Endothelial cell of umbilical vein (primary cell): ENCODE measurements around the gene POLR3C. TPM values are rescaled to one million over a fixed set of nuclear protein-coding genes. Genes with fewer than 3 reads are reported as not detected.

ENCODE experiments used
- BruUV-seq: library from RNA; stranded (reverse); fragments of 400-500 nt; replicated peaks from 2 replicates; lab custom pipeline; 2021; lab: Mats Ljungman, UMichigan
- CTCF ChIA-PET: fragments of 300-600, 350-600 bp; sonication (Branson Sonifier 250); formaldehyde crosslinking; loops from one replicate; lab custom pipeline; 2021; ENCODE audit warnings: antibody characterized with exemption, inconsistent platforms; lab: Charles Lee
- POLR2A ChIA-PET: fragments of 300-600, 350-600 bp; sonication (Branson Sonifier 250); formaldehyde crosslinking; loops from one replicate; lab custom pipeline; 2021; ENCODE audit warnings: antibody characterized with exemption, inconsistent platforms; lab: Charles Lee
- DNase-seq: peaks from one replicate; pipeline ENCODE4 v3.0.0-alpha.2; 2011; ENCODE audit warnings: low read depth, low spot score
- FAIRE-seq: peaks from 2 replicates; lab custom pipeline; 2011; peaks lifted over from hg19 to GRCh38; lab: Jason Lieb, UNC
- H2AFZ ChIP-seq: 2 replicates; pipeline ENCODE4 v1.6.0; 2012; ENCODE audit warnings: low read depth, low read length, control low read depth, inconsistent platforms
- H3K27ac ChIP-seq: 2 replicates; pipeline ENCODE4 v1.5.1; 2011; ENCODE audit warnings: low read depth, mild to moderate bottlenecking, control low read depth, low read length, moderate library complexity; ENCODE audit not compliant: insufficient read depth
- H3K27me3 ChIP-seq, 2 experiments: 2 replicates each; pipeline versions ENCODE4 v1.6.0 to v1.6.1; 2011; ENCODE audit warnings: low read length in 2 of 2, mixed read lengths in 1 of 2; ENCODE audit not compliant: control insufficient read depth in 2 of 2, insufficient read depth in 2 of 2
- H3K36me3 ChIP-seq, 2 experiments: 2 replicates in 1 of 2; 3 replicates in 1 of 2; pipeline ENCODE4 v1.5.1; 2011; ENCODE audit warnings: low read length in 2 of 2, mild to moderate bottlenecking in 1 of 2, moderate library complexity in 1 of 2; ENCODE audit not compliant: control insufficient read depth in 2 of 2, insufficient read depth in 2 of 2; ENCODE audit errors: extremely low read depth in 1 of 2
- H3K4me1 ChIP-seq: 3 replicates; pipeline ENCODE4 v1.5.1; 2011; ENCODE audit warnings: mild to moderate bottlenecking, low read length; ENCODE audit not compliant: control insufficient read depth, insufficient read depth; ENCODE audit errors: extremely low read depth
- H3K4me2 ChIP-seq: 2 replicates; pipeline ENCODE4 v1.6.1; 2011; ENCODE audit warnings: low read length, control low read depth, mixed read lengths; ENCODE audit not compliant: insufficient read depth
- H3K4me3 ChIP-seq, 3 experiments: fragments of 200-600 bp in 1 of 3; sonication (generic), shearing (Covaris generic) in 1 of 3; replicated peaks in 1 of 3; 2 replicates each; pipeline ENCODE4 v1.5.1; 2011 to 2016; ENCODE audit warnings: control low read depth in 3 of 3, low read length in 3 of 3, mild to moderate bottlenecking in 2 of 3, inconsistent platforms in 1 of 3, low read depth in 1 of 3, moderate library complexity in 1 of 3; ENCODE audit not compliant: insufficient read depth in 1 of 3
- H3K79me2 ChIP-seq: 2 replicates; pipeline ENCODE4 v1.6.0; 2012; ENCODE audit warnings: low read length, inconsistent platforms; ENCODE audit not compliant: control insufficient read depth, insufficient read depth
- H3K9ac ChIP-seq: replicated peaks from 2 replicates; pipeline ENCODE3; 2011; ENCODE audit warnings: low read length, control low read depth; ENCODE audit not compliant: insufficient read depth; ENCODE audit errors: extremely low read depth
- H3K9me1 ChIP-seq: replicated peaks from 3 replicates; pipeline ENCODE4 v1.6.0; 2011; ENCODE audit warnings: mild to moderate bottlenecking, low read length; ENCODE audit not compliant: control insufficient read depth, insufficient read depth; ENCODE audit errors: extremely low read depth
- H3K9me3 ChIP-seq: replicated peaks from 2 replicates; pipeline ENCODE4 v1.5.1; 2012; ENCODE audit warnings: low read length, inconsistent platforms; ENCODE audit not compliant: control insufficient read depth, insufficient read depth
- H4K20me1 ChIP-seq: replicated peaks from 2 replicates; pipeline ENCODE3; 2011; ENCODE audit warnings: mild to moderate bottlenecking, low read length; ENCODE audit not compliant: control insufficient read depth, insufficient read depth; ENCODE audit errors: extremely low read depth
- CTCF ChIP-seq, 2 donors: IDR thresholded peaks; 1 replicate in 1 of 2; 2 replicates in 1 of 2; pipeline ENCODE4 v1.5.1; 2011; ENCODE audit warnings: low read length in 2 of 2, mild to moderate bottlenecking in 2 of 2, moderate library complexity in 2 of 2, control low read depth in 1 of 2, inconsistent platforms in 1 of 2, low read depth in 1 of 2; ENCODE audit not compliant: insufficient read depth in 1 of 2; ENCODE audit errors: extremely low read depth in 1 of 2
- EZH2 ChIP-seq: IDR thresholded peaks from 2 replicates; pipeline ENCODE4 v1.6.1; 2012; ENCODE audit warnings: borderline replicate concordance, low read depth, mild to moderate bottlenecking, moderate library complexity, low read length, inconsistent platforms; ENCODE audit not compliant: severe bottlenecking
- FOS ChIP-seq: IDR thresholded peaks from 2 replicates; pipeline ENCODE4 v1.6.1; 2011; ENCODE audit warnings: mild to moderate bottlenecking, low read length, moderate library complexity, borderline replicate concordance; ENCODE audit not compliant: insufficient read depth
- GATA2 ChIP-seq: IDR thresholded peaks from 2 replicates; pipeline ENCODE4 v1.7.0; 2011; ENCODE audit warnings: low read depth, mild to moderate bottlenecking, moderate library complexity, mixed read lengths, low read length; ENCODE audit not compliant: insufficient read length, insufficient read depth
- JUN ChIP-seq: IDR thresholded peaks from 2 replicates; pipeline ENCODE4 v1.6.1; 2011; ENCODE audit warnings: borderline replicate concordance, low read depth; ENCODE audit not compliant: insufficient read length, insufficient read depth
- MAX ChIP-seq: IDR thresholded peaks from 2 replicates; pipeline ENCODE4 v1.6.1; 2011; ENCODE audit not compliant: insufficient read depth, insufficient read length
- MYC ChIP-seq: IDR thresholded peaks from one replicate; pipeline ENCODE4 v1.6.1; 2011; ENCODE audit warnings: mild to moderate bottlenecking, low read depth, low read length
- POLR2A ChIP-seq: IDR thresholded peaks from 2 replicates; pipeline ENCODE4 v1.6.1; 2012; ENCODE audit warnings: low read depth, mild to moderate bottlenecking, control low read depth, low read length
- POLR2AphosphoS5 ChIP-seq: IDR thresholded peaks from 2 replicates; pipeline ENCODE4 v1.6.1; 2012; ENCODE audit warnings: low read depth, mild to moderate bottlenecking, control low read depth, low read length, moderate library complexity; ENCODE audit not compliant: insufficient read depth
- dilution Hi-C: fragments of 300-500 bp; cut with MboI; formaldehyde crosslinking; loops from one replicate; pipeline ENCODE4 v1.15.0; 2019; ENCODE audit warnings: low sequenced_read_pairs; ENCODE audit not compliant: extremely low pct_ligation_motif_present
- intact Hi-C: fragments of 100-400 bp; cut with micrococcal nuclease; formaldehyde crosslinking; loops from one replicate; pipeline ENCODE4 v1.10.0; 2022
- polyA plus RNA-seq, 4 experiments: library from polyadenylated mRNA; depleted of rRNA in 3 of 4; stranded (reverse) in 3 of 4; unstranded in 1 of 4; fragments of >200 nt; gene quantifications; 2 replicates each; pipeline versions ENCODE4 v1.2.1 to v1.2.3, GENCODE V29; 2011 to 2012; ENCODE audit warnings: missing spikeins in 1 of 4
- total RNA-seq: library from RNA; stranded (reverse); gene quantifications from 2 replicates; pipeline ENCODE4 v1.2.3, GENCODE V29; 2021

POLR3C gene
- total and polyA plus RNA-seq, 2 donors (not counting 3 experiments of a cell fraction or from before 2014, with no cell fraction given) = 28.4 to 30.4 TPM

- POLR2A ChIA-PET = interaction anchor here (1.1 to 3.7 kb wide), 7 partner anchors 16 to 159 kb away, joined by 3 to 28 read pairs (median 6); partner anchors contain the start of genes ITGA10, LIX1L, PEX11B and PIAS3
- dilution Hi-C loops = no loop called here
These were observed 68.6 kb downstream of the POLR3C start for GRCh38 chr1:145892486-145893087.

More at GRCh38 chr1:145892486-145893087, 68.6 kb downstream of the POLR3C start:
- FAIRE-seq = no peak
- H4K20me1 ChIP-seq = no peaks in the 10 kb centered on the region
- H2AFZ ChIP-seq = no peak overlapping the region
- H3K9me1 ChIP-seq = no peaks in the 10 kb centered on the region
- BruUV-seq = TSS peak; percentile 89
- H3K36me3 ChIP-seq = peaks cover 2 to 6% of the 10 kb centered on the region in 2 experiments
- H3K27ac ChIP-seq = peak overlapping the region; percentile 95
- intact Hi-C loops = loop anchor here (2.0 to 5.0 kb wide), 2 partner anchors 35 to 48 kb away; partner anchors contain the start of genes NUDT17 and RBM8A
- TF ChIP-seq GATA2 = no peak
- TF ChIP-seq MYC = no peak
- no peak for TF ChIP-seq FOS
- no peak for TF ChIP-seq POLR2A
- TF ChIP-seq MAX = no peak
- no peak for TF ChIP-seq EZH2
- TF ChIP-seq POLR2AphosphoS5 = no peak
- TF ChIP-seq CTCF (IDR thresholded peaks at IDR 0.05; ENCODE audit: extremely low read depth in 1 of 2, insufficient read depth in 1 of 2, low read depth in 1 of 2, low read length in 2 of 2) = no peak
- no peak for TF ChIP-seq JUN
- CTCF ChIA-PET = interaction anchor here (1.0 to 8.9 kb wide), 31 partner anchors 9 to 144 kb away, joined by 3 to 280 read pairs (median 9); partner anchors contain the start of genes ANKRD34A, ITGA10, LIX1L and NUDT17
- H3K27me3 ChIP-seq = no peaks in the 10 kb centered on the region
- H3K4me2 ChIP-seq = peak overlapping the region; percentile 46
- peaks cover 31% of the 10 kb centered on the region for H3K4me1 ChIP-seq
- peak overlapping the region in 1 of 3 experiments; percentile 6 for H3K4me3 ChIP-seq
- H3K9me3 ChIP-seq = no peaks in the 10 kb centered on the region
- H3K9ac ChIP-seq = peak overlapping the region; percentile 74
- H3K79me2 ChIP-seq = no peaks in the 10 kb centered on the region
- DNase-seq = peak; percentile 81
